Endothelial cell of umbilical vein (primary cell): ENCODE data around the gene NRXN3. TPM values are rescaled to one million over a fixed set of nuclear protein-coding genes. Genes with fewer than 3 reads are reported as not detected.

Source experiments
- BruUV-seq: library from RNA; stranded (reverse); fragments of 400-500 nt; replicated peaks from 2 replicates; lab custom pipeline; 2021; lab: Mats Ljungman, UMichigan
- CTCF ChIA-PET: fragments of 300-600, 350-600 bp; sonication (Branson Sonifier 250); formaldehyde crosslinking; loops from one replicate; lab custom pipeline; 2021; ENCODE audit warnings: antibody characterized with exemption, inconsistent platforms; lab: Charles Lee
- POLR2A ChIA-PET: fragments of 300-600, 350-600 bp; sonication (Branson Sonifier 250); formaldehyde crosslinking; loops from one replicate; lab custom pipeline; 2021; ENCODE audit warnings: antibody characterized with exemption, inconsistent platforms; lab: Charles Lee
- DNase-seq: peaks from one replicate; pipeline ENCODE4 v3.0.0-alpha.2; 2011; ENCODE audit warnings: low read depth, low spot score
- FAIRE-seq: peaks from 2 replicates; lab custom pipeline; 2011; peaks lifted over from hg19 to GRCh38; lab: Jason Lieb, UNC
- H2AFZ ChIP-seq: 2 replicates; pipeline ENCODE4 v1.6.0; 2012; ENCODE audit warnings: low read depth, low read length, control low read depth, inconsistent platforms
- H3K27ac ChIP-seq: 2 replicates; pipeline ENCODE4 v1.5.1; 2011; ENCODE audit warnings: low read depth, mild to moderate bottlenecking, control low read depth, low read length, moderate library complexity; ENCODE audit not compliant: insufficient read depth
- H3K27me3 ChIP-seq, 2 experiments: 2 replicates each; pipeline versions ENCODE4 v1.6.0 to v1.6.1; 2011; ENCODE audit warnings: low read length in 2 of 2, mixed read lengths in 1 of 2; ENCODE audit not compliant: control insufficient read depth in 2 of 2, insufficient read depth in 2 of 2
- H3K36me3 ChIP-seq, 2 experiments: 2 replicates in 1 of 2; 3 replicates in 1 of 2; pipeline ENCODE4 v1.5.1; 2011; ENCODE audit warnings: low read length in 2 of 2, mild to moderate bottlenecking in 1 of 2, moderate library complexity in 1 of 2; ENCODE audit not compliant: control insufficient read depth in 2 of 2, insufficient read depth in 2 of 2; ENCODE audit errors: extremely low read depth in 1 of 2
- H3K4me1 ChIP-seq: 3 replicates; pipeline ENCODE4 v1.5.1; 2011; ENCODE audit warnings: mild to moderate bottlenecking, low read length; ENCODE audit not compliant: control insufficient read depth, insufficient read depth; ENCODE audit errors: extremely low read depth
- H3K4me2 ChIP-seq: 2 replicates; pipeline ENCODE4 v1.6.1; 2011; ENCODE audit warnings: low read length, control low read depth, mixed read lengths; ENCODE audit not compliant: insufficient read depth
- H3K4me3 ChIP-seq, 3 experiments: fragments of 200-600 bp in 1 of 3; sonication (generic), shearing (Covaris generic) in 1 of 3; replicated peaks in 1 of 3; 2 replicates each; pipeline ENCODE4 v1.5.1; 2011 to 2016; ENCODE audit warnings: control low read depth in 3 of 3, low read length in 3 of 3, mild to moderate bottlenecking in 2 of 3, inconsistent platforms in 1 of 3, low read depth in 1 of 3, moderate library complexity in 1 of 3; ENCODE audit not compliant: insufficient read depth in 1 of 3
- H3K79me2 ChIP-seq: 2 replicates; pipeline ENCODE4 v1.6.0; 2012; ENCODE audit warnings: low read length, inconsistent platforms; ENCODE audit not compliant: control insufficient read depth, insufficient read depth
- H3K9ac ChIP-seq: replicated peaks from 2 replicates; pipeline ENCODE3; 2011; ENCODE audit warnings: low read length, control low read depth; ENCODE audit not compliant: insufficient read depth; ENCODE audit errors: extremely low read depth
- H3K9me1 ChIP-seq: replicated peaks from 3 replicates; pipeline ENCODE4 v1.6.0; 2011; ENCODE audit warnings: mild to moderate bottlenecking, low read length; ENCODE audit not compliant: control insufficient read depth, insufficient read depth; ENCODE audit errors: extremely low read depth
- H3K9me3 ChIP-seq: replicated peaks from 2 replicates; pipeline ENCODE4 v1.5.1; 2012; ENCODE audit warnings: low read length, inconsistent platforms; ENCODE audit not compliant: control insufficient read depth, insufficient read depth
- H4K20me1 ChIP-seq: replicated peaks from 2 replicates; pipeline ENCODE3; 2011; ENCODE audit warnings: mild to moderate bottlenecking, low read length; ENCODE audit not compliant: control insufficient read depth, insufficient read depth; ENCODE audit errors: extremely low read depth
- EZH2 ChIP-seq: IDR thresholded peaks from 2 replicates; pipeline ENCODE4 v1.6.1; 2012; ENCODE audit warnings: borderline replicate concordance, low read depth, mild to moderate bottlenecking, moderate library complexity, low read length, inconsistent platforms; ENCODE audit not compliant: severe bottlenecking
- FOS ChIP-seq: IDR thresholded peaks from 2 replicates; pipeline ENCODE4 v1.6.1; 2011; ENCODE audit warnings: mild to moderate bottlenecking, low read length, moderate library complexity, borderline replicate concordance; ENCODE audit not compliant: insufficient read depth
- GATA2 ChIP-seq: IDR thresholded peaks from 2 replicates; pipeline ENCODE4 v1.7.0; 2011; ENCODE audit warnings: low read depth, mild to moderate bottlenecking, moderate library complexity, mixed read lengths, low read length; ENCODE audit not compliant: insufficient read length, insufficient read depth
- JUN ChIP-seq: IDR thresholded peaks from 2 replicates; pipeline ENCODE4 v1.6.1; 2011; ENCODE audit warnings: borderline replicate concordance, low read depth; ENCODE audit not compliant: insufficient read length, insufficient read depth
- MAX ChIP-seq: IDR thresholded peaks from 2 replicates; pipeline ENCODE4 v1.6.1; 2011; ENCODE audit not compliant: insufficient read depth, insufficient read length
- MYC ChIP-seq: IDR thresholded peaks from one replicate; pipeline ENCODE4 v1.6.1; 2011; ENCODE audit warnings: mild to moderate bottlenecking, low read depth, low read length
- POLR2A ChIP-seq: IDR thresholded peaks from 2 replicates; pipeline ENCODE4 v1.6.1; 2012; ENCODE audit warnings: low read depth, mild to moderate bottlenecking, control low read depth, low read length
- POLR2AphosphoS5 ChIP-seq: IDR thresholded peaks from 2 replicates; pipeline ENCODE4 v1.6.1; 2012; ENCODE audit warnings: low read depth, mild to moderate bottlenecking, control low read depth, low read length, moderate library complexity; ENCODE audit not compliant: insufficient read depth
- dilution Hi-C: fragments of 300-500 bp; cut with MboI; formaldehyde crosslinking; loops from one replicate; pipeline ENCODE4 v1.15.0; 2019; ENCODE audit warnings: low sequenced_read_pairs; ENCODE audit not compliant: extremely low pct_ligation_motif_present
- intact Hi-C: fragments of 100-400 bp; cut with micrococcal nuclease; formaldehyde crosslinking; loops from one replicate; pipeline ENCODE4 v1.10.0; 2022
- polyA plus RNA-seq, 4 experiments: library from polyadenylated mRNA; depleted of rRNA in 3 of 4; stranded (reverse) in 3 of 4; unstranded in 1 of 4; fragments of >200 nt; gene quantifications; 2 replicates each; pipeline versions ENCODE4 v1.2.1 to v1.2.3, GENCODE V29; 2011 to 2012; ENCODE audit warnings: missing spikeins in 1 of 4
- total RNA-seq: library from RNA; stranded (reverse); gene quantifications from 2 replicates; pipeline ENCODE4 v1.2.3, GENCODE V29; 2021
- TF ChIP-seq, protein P1 (sequence below), 2 donors: IDR thresholded peaks; 1 replicate in 1 of 2; 2 replicates in 1 of 2; pipeline ENCODE4 v1.5.1; 2011; ENCODE audit warnings: low read length in 2 of 2, mild to moderate bottlenecking in 2 of 2, moderate library complexity in 2 of 2, control low read depth in 1 of 2, inconsistent platforms in 1 of 2, low read depth in 1 of 2; ENCODE audit not compliant: insufficient read depth in 1 of 2; ENCODE audit errors: extremely low read depth in 1 of 2

The NRXN3 gene
- total and polyA plus RNA-seq, 2 donors (not counting 3 experiments of a cell fraction or from before 2014, with no cell fraction given): 0.72 to 4.2 TPM

DNA sequence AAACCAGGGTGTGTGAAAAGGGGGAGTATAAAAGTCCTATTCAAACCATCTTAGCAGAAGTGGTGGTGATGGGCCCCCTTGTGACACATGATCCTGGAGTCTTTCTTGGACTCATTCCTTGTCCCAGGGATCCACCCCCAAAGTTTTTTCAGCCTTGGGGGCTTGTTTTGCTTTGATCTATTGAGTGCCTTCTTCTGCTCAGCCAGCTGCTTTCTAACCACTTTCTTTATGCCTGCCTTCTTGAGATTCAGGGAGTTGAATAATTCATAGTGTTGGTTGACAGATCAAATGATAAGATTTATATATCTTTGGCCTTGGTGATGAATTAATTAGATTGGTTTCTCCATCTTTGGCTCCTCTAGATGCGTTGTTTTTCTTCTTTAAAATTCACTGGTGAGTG is 1114.4 kb downstream of the NRXN3 start:
- Histone ChIP-seq H3K4me3 (no peak overlapping the region), H3K36me3 (no peaks in the 10 kb centered on the region), H3K9me3 (no peaks in the 10 kb centered on the region), H3K79me2 (no peaks in the 10 kb centered on the region), H3K27me3 (peaks cover 11 to 23% of the 10 kb centered on the region in 2 experiments), H3K4me1 (peaks cover 2% of the 10 kb centered on the region), H3K4me2 (no peak overlapping the region), H2AFZ (no peak overlapping the region), H3K9ac (no peak overlapping the region), H4K20me1 (no peaks in the 10 kb centered on the region), H3K9me1 (no peaks in the 10 kb centered on the region), H3K27ac (no peak overlapping the region)
- dilution Hi-C loops (no loop called here), intact Hi-C loops (loop anchor here (5.0 kb wide), 1 partner anchor 33 kb away; no protein-coding TSS in a partner anchor)
- BruUV-seq: no TSS peak
- no peak for DNase-seq
- FAIRE-seq: no peak
- POLR2A ChIA-PET: no interaction called here
- CTCF ChIA-PET: interaction anchor here (1.0 kb wide), 1 partner anchor 28 kb away, joined by 3 read pairs; no protein-coding TSS in a partner anchor
- TF ChIP-seq EZH2 (no peak), JUN (no peak), MAX (no peak), POLR2AphosphoS5 (no peak), POLR2A (no peak), MYC (no peak), GATA2 (no peak), FOS (no peak)
- TF ChIP-seq, protein P1, sequence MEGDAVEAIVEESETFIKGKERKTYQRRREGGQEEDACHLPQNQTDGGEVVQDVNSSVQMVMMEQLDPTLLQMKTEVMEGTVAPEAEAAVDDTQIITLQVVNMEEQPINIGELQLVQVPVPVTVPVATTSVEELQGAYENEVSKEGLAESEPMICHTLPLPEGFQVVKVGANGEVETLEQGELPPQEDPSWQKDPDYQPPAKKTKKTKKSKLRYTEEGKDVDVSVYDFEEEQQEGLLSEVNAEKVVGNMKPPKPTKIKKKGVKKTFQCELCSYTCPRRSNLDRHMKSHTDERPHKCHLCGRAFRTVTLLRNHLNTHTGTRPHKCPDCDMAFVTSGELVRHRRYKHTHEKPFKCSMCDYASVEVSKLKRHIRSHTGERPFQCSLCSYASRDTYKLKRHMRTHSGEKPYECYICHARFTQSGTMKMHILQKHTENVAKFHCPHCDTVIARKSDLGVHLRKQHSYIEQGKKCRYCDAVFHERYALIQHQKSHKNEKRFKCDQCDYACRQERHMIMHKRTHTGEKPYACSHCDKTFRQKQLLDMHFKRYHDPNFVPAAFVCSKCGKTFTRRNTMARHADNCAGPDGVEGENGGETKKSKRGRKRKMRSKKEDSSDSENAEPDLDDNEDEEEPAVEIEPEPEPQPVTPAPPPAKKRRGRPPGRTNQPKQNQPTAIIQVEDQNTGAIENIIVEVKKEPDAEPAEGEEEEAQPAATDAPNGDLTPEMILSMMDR (IDR thresholded peaks at IDR 0.05; ENCODE audit: extremely low read depth in 1 of 2, insufficient read depth in 1 of 2, low read depth in 1 of 2, low read length in 2 of 2): no peak
